ENCODE measurements around the gene CHRNA10. TPM values are rescaled to one million over a fixed set of nuclear protein-coding genes. Genes with fewer than 3 reads are reported as not detected.

CHRNA10 gene
- total and polyA plus RNA-seq, 4 donors = 0.71 to 2.9 (median 1.6) TPM

DNA sequence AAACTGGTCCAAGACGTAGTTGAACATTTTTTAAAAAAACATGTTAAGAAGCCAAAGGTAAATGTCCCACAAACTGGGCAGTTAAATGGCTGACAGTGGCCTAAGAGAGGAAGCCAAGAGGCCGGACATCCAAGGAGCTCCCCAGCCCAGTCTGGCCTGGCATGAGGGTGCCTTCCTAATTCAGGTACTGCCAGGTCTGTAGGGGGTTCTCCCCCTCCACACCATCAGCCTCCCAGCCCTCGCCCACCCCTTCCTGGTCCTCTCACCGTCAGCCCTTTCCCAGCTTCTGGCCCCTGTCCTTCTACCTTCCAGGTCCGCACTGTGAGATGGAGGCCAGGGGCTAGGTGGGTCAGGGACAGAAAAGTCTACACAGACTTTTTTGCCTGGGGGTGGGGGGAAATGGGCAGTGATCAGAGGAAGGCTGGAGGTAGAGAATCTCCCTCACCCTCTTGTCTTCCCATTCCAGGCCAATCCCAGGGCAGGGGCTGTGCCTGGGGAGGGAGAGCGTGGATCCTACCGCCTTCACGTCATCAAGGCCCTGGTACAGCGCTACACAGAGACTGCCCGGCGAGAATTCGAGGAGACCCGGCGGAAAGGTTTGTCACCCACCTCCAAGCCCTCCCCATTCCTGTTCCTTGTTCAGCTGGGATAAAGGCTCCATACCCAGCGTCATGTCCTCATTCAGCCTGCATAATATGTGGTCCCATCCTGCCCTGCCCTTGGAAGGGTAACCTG is 35.4 kb downstream of the CHRNA10 start:
- Histone ChIP-seq H3K9ac (ENCODE audit: insufficient read depth in 1 of 2, low read length in 2 of 2) (no peak overlapping the region), H3K27ac (ENCODE audit: low read depth in 1 of 2, low read length in 1 of 2) (no peak overlapping the region), H3K27me3 (ENCODE audit: control insufficient read depth in 3 of 3, insufficient read depth in 3 of 3, low read length in 2 of 3) (no peaks in the 10 kb centered on the region), H3K4me1 (ENCODE audit: control insufficient read depth in 5 of 5, insufficient read depth in 5 of 5, low read length in 5 of 5) (no peaks in the 10 kb centered on the region), H3K4me3 (no peak overlapping the region), H3K9me3 (ENCODE audit: control insufficient read depth in 4 of 4, insufficient read depth in 3 of 4, low read length in 3 of 4) (peaks cover 0 to 2% (median 0%) of the 10 kb centered on the region in 4 donors), H3K36me3 (ENCODE audit: control insufficient read depth in 4 of 4, insufficient read depth in 4 of 4, low read length in 4 of 4) (no peaks in the 10 kb centered on the region)
- 93 to 96% methylated on average over 15 of the region's 15 CpGs for WGBS, 2 donors
- DNase-seq = no peak
- no peak for ATAC-seq (ENCODE audit: insufficient read depth, low FRiP score)
- TF ChIP-seq, protein P1, sequence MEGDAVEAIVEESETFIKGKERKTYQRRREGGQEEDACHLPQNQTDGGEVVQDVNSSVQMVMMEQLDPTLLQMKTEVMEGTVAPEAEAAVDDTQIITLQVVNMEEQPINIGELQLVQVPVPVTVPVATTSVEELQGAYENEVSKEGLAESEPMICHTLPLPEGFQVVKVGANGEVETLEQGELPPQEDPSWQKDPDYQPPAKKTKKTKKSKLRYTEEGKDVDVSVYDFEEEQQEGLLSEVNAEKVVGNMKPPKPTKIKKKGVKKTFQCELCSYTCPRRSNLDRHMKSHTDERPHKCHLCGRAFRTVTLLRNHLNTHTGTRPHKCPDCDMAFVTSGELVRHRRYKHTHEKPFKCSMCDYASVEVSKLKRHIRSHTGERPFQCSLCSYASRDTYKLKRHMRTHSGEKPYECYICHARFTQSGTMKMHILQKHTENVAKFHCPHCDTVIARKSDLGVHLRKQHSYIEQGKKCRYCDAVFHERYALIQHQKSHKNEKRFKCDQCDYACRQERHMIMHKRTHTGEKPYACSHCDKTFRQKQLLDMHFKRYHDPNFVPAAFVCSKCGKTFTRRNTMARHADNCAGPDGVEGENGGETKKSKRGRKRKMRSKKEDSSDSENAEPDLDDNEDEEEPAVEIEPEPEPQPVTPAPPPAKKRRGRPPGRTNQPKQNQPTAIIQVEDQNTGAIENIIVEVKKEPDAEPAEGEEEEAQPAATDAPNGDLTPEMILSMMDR (IDR thresholded peaks at IDR 0.05; ENCODE audit: control extremely low read depth, extremely low read depth) = no peak

DNA sequence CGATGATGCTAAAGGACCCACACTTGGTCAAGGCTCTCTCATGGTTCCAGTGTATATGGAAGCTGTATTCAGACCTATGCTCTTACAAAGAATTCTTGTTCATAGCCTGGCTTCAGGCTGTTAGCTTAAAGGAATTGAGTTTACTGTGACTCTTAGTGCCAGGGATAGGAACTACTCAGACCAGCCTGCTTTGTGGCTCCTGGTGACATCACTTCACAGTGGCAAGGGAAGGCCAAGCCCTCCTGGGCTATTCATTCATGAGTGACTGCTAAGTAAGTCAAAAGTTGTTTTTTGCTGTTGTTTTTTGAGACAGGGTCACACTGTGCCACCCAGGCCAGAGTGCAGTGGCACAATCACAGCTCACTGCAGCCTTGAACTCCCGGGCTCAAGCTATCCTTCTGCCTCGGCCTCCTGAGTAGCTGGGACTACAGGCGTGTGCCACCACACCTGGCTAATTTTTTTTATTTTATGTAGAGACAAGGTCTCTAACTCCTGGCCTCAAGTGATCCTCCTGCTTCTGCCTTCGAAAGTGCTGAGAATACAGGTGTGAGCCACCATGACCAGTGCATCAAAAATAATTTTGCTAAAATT is 39.0 kb downstream of the CHRNA10 start:
- DNase-seq (no peak), ATAC-seq (ENCODE audit: insufficient read depth, low FRiP score) (no peak)
- TF ChIP-seq, protein P1 (IDR thresholded peaks at IDR 0.05; ENCODE audit: control extremely low read depth, extremely low read depth) = no peak

DNA sequence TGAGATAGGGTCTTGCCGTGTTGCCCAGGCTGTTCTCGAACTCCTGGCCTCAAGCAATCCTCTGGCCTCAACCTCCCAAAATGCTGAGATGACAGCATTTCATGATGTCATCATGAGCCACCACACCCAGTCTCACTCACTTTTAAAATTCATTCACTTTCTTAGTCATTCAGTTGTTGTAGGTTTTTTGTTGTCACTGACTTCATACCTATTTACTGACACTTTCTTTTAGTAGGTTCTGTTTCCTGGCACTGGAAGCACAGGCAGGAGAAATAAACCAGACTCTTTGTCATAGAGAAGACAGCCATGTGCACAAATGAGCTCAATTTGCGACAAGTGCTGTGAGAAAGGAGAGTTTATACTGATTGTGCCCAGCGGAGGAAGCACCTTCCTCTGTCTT is 39.9 kb downstream of the CHRNA10 start:
- H3K27me3 ChIP-seq (ENCODE audit: control insufficient read depth in 3 of 3, insufficient read depth in 3 of 3, low read length in 2 of 3) = no peaks in the 10 kb centered on the region
- DNase-seq (no peak), ATAC-seq (ENCODE audit: insufficient read depth, low FRiP score) (no peak)
- H3K27ac ChIP-seq (ENCODE audit: low read depth in 1 of 2, low read length in 1 of 2) = no peak overlapping the region
- H3K4me1 ChIP-seq (ENCODE audit: control insufficient read depth in 5 of 5, insufficient read depth in 5 of 5, low read length in 5 of 5) = no peaks in the 10 kb centered on the region
- peaks cover 0 to 2% (median 0%) of the 10 kb centered on the region in 4 donors for H3K9me3 ChIP-seq (ENCODE audit: control insufficient read depth in 4 of 4, insufficient read depth in 3 of 4, low read length in 3 of 4)
- no peaks in the 10 kb centered on the region for H3K36me3 ChIP-seq (ENCODE audit: control insufficient read depth in 4 of 4, insufficient read depth in 4 of 4, low read length in 4 of 4)
- H3K9ac ChIP-seq (ENCODE audit: insufficient read depth in 1 of 2, low read length in 2 of 2) = no peak overlapping the region
- H3K4me3 ChIP-seq = no peak overlapping the region
- 93 to 100% methylated on average over 4 of the region's 4 CpGs for WGBS, 2 donors
- TF ChIP-seq, protein P1 (IDR thresholded peaks at IDR 0.05; ENCODE audit: control extremely low read depth, extremely low read depth) = no peak

More for the DNA sequence above, 39.0 kb downstream of the CHRNA10 start:
- Histone ChIP-seq H3K4me1 (ENCODE audit: control insufficient read depth in 5 of 5, insufficient read depth in 5 of 5, low read length in 5 of 5) (no peaks in the 10 kb centered on the region), H3K4me3 (no peak overlapping the region), H3K27ac (ENCODE audit: low read depth in 1 of 2, low read length in 1 of 2) (no peak overlapping the region), H3K9ac (ENCODE audit: insufficient read depth in 1 of 2, low read length in 2 of 2) (no peak overlapping the region), H3K27me3 (ENCODE audit: control insufficient read depth in 3 of 3, insufficient read depth in 3 of 3, low read length in 2 of 3) (no peaks in the 10 kb centered on the region), H3K9me3 (ENCODE audit: control insufficient read depth in 4 of 4, insufficient read depth in 3 of 4, low read length in 3 of 4) (peaks cover 0 to 2% (median 0%) of the 10 kb centered on the region in 4 donors), H3K36me3 (ENCODE audit: control insufficient read depth in 4 of 4, insufficient read depth in 4 of 4, low read length in 4 of 4) (no peaks in the 10 kb centered on the region)
- WGBS, 2 donors = 93 to 98% methylated on average over 5 of the region's 5 CpGs
